GM21619 (cell line): ENCODE results near the gene PIP5KL1.
"Not testable (repeated sequence)": the region's sequence is repeated elsewhere in the genome, so short reads cannot be mapped to it uniquely, and the experiment has no call there.

ENCODE experiments used
- ATAC-seq: cut with Tn5 transposase; IDR thresholded peaks from one replicate; pipeline ENCODE4 v1.9.1; 2021; ENCODE audit not compliant: unreplicated experiment

PIP5KL1 gene

DNA sequence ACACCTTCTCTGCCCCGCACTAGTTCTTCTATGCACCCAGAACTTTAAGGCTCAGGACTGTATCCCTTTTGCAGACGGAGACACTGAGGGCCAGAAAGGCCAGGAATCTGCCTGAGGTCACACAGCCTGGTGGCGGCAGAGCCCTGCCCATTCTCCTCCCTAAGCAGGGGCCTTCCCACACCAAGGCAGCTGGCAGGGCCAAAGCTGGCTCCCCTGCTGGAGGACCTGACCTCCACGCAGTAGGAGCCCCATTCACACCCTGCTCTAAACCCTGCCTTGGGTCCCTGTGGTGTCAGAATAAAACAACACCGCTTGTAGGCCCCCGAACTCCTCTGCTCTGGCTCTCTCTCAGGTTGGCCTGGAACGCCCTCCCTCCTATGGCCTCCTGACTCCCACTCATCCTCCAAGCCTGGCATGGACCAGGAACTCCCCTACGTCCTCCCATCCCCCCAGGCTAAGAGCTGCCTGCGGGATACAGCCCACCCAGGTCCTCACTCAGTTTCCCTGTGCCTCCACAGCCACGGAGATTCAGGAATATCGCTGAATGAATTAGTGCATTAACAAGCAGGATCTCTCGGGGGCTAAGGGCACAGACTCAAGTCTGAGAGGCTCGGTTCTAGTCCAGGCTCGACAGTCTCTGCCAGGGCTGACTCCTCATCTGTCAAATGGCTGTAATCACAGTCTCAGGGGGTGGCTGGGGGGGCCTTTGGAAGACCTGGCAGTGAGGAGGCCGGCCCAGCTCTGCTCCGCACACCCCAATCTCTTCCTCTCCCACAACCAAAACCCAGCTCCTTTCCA, 34.0 kb downstream of the PIP5KL1 start:
- ATAC-seq, result no peak

GRCh38 chr9:127895811-127896210, 34.8 kb downstream of the PIP5KL1 start:
- no peak for ATAC-seq

DNA sequence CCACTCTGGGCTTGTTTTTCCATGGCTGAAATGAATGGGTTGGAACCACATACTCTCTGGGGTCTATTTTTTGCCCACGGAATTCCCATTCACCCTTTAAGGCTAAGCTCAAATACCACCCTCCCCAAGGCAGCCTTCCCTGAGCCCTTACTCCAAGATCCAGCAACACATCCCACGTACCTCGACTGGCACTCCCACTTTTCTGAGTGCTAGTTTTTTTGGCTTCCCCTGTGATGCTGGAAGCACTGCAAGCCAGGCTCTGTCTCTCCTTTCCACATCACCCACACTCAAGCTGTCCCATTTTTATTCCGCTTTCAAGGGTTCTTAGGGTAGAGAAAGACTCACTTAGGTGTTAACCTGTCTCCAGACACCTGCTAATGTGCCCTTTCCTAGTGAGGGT, 37.2 kb downstream of the PIP5KL1 start:
- ATAC-seq, result no peak

DNA sequence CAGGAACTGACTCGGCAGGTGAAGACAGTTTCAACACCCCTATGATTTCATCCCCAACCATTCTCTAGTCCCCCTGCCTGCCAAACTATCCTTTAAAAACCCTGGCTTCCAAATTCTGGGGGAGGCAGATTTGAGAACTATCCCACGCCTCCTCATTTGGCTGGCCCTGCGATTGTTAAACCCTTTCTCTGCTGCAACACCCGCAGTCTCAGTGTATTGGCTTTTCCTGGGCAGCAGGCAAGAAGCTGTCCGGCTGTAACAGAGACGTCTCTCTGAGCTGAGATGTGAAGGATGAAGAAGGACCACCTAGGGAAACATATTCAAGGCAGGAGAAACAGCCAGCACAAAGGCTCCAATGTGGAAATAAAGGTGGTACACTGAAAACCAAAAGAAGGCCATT, 37.7 kb downstream of the PIP5KL1 start:
- no peak for ATAC-seq

DNA sequence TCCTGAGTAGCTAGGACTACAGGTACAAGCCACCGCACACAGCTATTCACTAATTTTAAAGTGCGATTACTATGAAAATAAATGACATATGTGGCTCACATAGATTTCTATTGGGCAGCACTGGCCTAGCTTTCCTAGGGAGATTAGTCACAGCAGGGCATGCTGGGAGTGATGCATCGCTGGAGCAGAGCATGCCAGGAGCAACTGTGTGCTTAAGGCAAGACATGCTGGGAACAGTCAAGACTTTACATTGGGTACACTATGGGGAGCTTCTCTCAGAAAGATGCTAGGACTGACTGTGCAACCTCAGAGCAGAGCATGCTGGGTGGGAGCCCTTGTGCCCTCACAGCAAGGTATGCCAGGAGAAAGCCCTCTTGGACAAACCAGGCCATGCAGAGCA, 40.5 kb downstream of the PIP5KL1 start:
- ATAC-seq, result no peak

GRCh38 chr9:127887792-127888191, 42.8 kb downstream of the PIP5KL1 start:
- ATAC-seq, result no peak

- no peak for ATAC-seq
These were observed 44.1 kb downstream of the PIP5KL1 start for GRCh38 chr9:127886401-127886972.

- no peak for ATAC-seq
These were observed 44.9 kb downstream of the PIP5KL1 start for GRCh38 chr9:127885508-127886281.

GRCh38 chr9:127884976-127885490, 45.5 kb downstream of the PIP5KL1 start:
- ATAC-seq, result no peak

GRCh38 chr9:127884427-127884911, 46.1 kb downstream of the PIP5KL1 start:
- ATAC-seq, result no peak

GRCh38 chr9:127883959-127884358, 46.6 kb downstream of the PIP5KL1 start:
- ATAC-seq, result no peak

DNA sequence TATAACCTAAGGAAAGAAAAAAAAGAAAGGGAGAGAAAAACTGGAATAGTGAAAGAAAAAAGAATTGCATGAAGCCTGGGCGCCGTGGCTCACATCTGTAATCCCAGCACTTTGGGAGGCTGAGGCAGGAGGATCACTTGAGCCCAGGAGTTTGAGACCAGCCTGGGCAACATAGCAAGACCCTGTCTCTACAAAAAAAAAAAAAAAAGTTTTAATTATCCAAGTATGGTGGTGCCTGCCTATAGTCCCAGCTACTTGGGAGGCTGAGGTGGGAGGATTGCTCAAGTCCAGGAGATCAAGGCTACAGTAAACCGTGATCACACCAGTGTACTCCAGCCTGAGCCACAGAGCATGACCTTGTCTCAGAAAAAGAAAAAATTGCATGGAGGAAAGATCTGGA, 48.9 kb downstream of the PIP5KL1 start:
- ATAC-seq, result not testable (repeated sequence)

GRCh38 chr9:127880143-127880542, 50.4 kb downstream of the PIP5KL1 start:
- no peak for ATAC-seq

DNA sequence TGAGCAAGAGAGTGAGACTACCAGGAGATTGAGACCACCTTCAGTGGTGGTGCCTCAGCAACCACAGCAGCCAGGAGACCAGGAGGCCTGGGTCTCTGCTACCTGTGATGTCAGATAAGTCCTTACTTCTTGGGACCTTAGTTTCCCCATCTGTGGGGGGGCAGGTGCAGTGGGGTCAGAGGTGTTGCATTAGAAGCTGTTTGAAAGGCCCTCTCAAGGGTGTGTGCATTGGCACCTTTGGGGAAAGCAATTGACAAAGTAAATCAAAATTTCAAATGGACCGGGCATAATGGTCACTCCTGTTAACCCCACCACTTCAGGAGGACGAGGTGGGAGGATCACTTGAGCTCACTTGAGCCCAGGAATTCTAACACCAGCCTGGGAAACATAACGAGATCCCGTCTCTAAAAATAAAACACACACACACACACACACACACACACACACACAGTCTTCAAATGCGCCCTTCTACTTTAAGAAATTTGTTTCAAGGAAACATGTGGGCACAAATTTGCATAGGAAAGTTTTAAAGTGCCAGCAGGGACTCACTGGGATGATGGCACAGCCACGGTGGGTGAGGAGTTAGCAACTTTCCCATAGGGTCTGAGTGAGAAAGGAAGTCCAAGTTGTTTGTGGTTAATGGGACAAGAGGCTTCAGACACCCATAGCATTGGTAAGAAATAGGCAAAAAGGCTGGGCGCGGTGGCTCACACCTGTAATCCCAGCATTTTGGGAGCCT, 51.8 kb downstream of the PIP5KL1 start:
- no peak for ATAC-seq

DNA sequence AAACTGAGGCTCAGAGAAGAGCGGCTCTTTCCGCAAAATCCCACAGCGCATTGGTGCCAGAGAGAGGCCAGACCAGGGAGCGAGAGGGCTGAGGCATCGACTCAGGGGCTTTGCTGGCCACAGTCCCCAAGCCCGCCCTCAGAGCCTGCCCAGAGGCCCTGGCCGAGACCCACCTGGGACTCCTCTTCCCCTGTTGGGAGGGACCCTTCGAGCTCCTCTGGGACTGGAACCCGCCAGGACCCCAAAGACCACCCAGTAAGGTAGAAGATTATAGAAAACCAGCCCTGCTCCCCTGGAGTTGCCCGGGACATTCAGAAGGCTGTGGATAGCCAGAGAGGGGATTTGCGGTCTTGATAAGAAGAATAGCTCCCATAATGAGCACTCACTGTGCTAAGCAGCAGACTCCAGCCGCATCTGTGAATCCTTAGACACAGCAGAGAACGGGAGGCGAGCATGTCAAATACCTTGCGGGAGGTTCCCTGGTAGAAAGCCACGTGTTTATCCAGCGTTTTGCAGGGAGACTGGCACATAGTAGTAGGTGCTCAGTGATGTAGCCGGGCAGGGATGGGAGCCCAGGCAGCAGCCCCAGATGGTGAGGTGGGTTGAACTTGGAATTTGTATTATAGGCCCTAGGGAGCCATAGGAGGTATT, 52.5 kb downstream of the PIP5KL1 start:
- no peak for ATAC-seq

GRCh38 chr9:127877566-127877998, 53.0 kb downstream of the PIP5KL1 start, which contains the start of gene AK1:
Gene AK1, minus strand, starts transcription at chr9:127877675. Its CDS starts 3,058 bp downstream, at chr9:127874617.
- ATAC-seq, result no peak

DNA sequence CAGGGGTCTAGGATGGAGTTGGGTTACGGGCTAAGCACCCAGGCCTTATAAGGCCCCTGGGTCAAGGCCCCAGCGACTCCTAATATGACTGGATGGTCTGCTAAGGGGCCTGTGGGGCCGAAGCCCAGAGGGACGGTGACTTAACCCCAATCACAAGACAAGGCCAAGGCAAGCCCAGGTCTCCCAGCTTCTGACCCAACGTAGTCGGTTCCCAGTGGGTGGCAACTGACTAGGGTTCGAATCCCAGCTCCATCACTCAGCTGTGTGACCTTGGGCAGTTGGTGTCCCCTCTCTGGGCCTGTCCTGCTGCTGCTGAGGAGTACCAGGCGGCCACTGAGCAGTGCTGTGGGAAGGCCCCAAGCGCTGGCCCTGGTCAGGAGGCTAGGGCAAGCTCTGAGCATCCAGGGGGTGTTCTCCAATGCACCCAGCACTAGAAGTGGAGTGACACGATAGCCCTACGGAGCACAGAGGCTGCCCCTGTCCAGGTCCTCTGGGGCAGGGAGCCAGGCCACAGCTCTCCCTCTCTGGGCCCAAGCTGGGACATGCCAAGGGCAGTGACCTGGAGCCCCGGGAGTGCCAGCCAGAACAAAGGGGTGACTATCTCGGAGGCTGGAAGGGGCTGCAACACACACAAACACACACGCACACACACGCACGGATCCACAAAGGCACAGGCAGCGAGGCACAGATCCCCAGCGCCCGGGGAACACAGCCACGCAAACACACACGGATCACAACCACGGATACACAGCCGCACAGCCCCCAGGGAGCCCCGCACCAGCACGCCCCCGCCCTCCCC, 53.6 kb downstream of the PIP5KL1 start:
- ATAC-seq, result no peak

GRCh38 chr9:127876026-127876763, 54.4 kb downstream of the PIP5KL1 start:
- ATAC-seq, result no peak
